Astrocyte of the cerebellum (primary cell): Measurements from ENCODE around the gene RASA3.

Source experiments
- DNase-seq: peaks from one replicate; pipeline ENCODE4 v3.0.0-alpha.2; 2011; ENCODE audit warnings: low read depth
- H3K4me3 ChIP-seq: 2 replicates; pipeline ENCODE4 v1.5.1; 2011; ENCODE audit warnings: mild to moderate bottlenecking, low read depth, low read length, moderate library complexity
- CTCF ChIP-seq: IDR thresholded peaks from 2 replicates; pipeline ENCODE4 v1.5.1; 2012; ENCODE audit warnings: low read length, low read depth, moderate library complexity, mild to moderate bottlenecking; ENCODE audit errors: missing control alignments
- in situ Hi-C: cut with HindIII; loops from 2 replicates; pipeline ENCODE4 v1.10.0; 2017; ENCODE audit warnings: low sequenced_read_pairs

RASA3 gene

GRCh38 chr13:114068656-114069318 is 63.6 kb downstream of the RASA3 start:
- H3K4me3 ChIP-seq = no peak overlapping the region
- in situ Hi-C loops = no loop called here
- no peak for DNase-seq
- TF ChIP-seq CTCF = no peak

GRCh38 chr13:114067886-114068651 is 64.4 kb downstream of the RASA3 start:
- DNase-seq = no peak
- no peak for TF ChIP-seq CTCF
- in situ Hi-C loops = no loop called here
- no peak overlapping the region for H3K4me3 ChIP-seq

GRCh38 chr13:114067381-114067885 is 65.0 kb downstream of the RASA3 start:
- TF ChIP-seq CTCF = no peak
- in situ Hi-C loops = no loop called here
- no peak for DNase-seq
- no peak overlapping the region for H3K4me3 ChIP-seq

GRCh38 chr13:114066956-114067355 is 65.5 kb downstream of the RASA3 start:
- in situ Hi-C loops = no loop called here
- TF ChIP-seq CTCF = no peak
- DNase-seq = no peak
- no peak overlapping the region for H3K4me3 ChIP-seq

GRCh38 chr13:114065926-114066774 is 66.3 kb downstream of the RASA3 start:
- in situ Hi-C loops = no loop called here
- DNase-seq = no peak
- no peak for TF ChIP-seq CTCF
- no peak overlapping the region for H3K4me3 ChIP-seq
